ENCODE results near the gene CD34.
"Not testable (repeated sequence)": the region's sequence is repeated elsewhere in the genome, so short reads cannot be mapped to it uniquely, and the experiment has no call there.

Gene CD34

DNA sequence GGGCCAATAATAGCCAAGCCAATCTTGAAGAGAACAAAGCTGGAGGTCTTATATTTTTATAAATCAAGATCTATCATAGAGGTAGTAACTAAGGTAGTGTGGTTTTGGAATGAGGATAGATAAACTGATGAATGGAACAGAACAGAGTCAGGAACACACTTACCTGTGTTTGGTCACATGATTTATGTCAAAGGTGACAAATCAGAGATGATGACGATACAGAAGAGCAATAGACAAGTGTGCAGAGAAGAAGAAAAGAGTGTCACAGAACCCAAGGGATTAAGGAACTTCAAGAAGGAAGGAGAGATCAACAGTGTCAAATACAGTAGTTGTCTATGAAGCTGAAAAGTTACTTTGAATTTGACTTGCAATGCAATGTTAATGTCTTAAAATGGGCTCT is 16.1 kb upstream of the CD34 start:
- DNase-seq, result no peak

DNA sequence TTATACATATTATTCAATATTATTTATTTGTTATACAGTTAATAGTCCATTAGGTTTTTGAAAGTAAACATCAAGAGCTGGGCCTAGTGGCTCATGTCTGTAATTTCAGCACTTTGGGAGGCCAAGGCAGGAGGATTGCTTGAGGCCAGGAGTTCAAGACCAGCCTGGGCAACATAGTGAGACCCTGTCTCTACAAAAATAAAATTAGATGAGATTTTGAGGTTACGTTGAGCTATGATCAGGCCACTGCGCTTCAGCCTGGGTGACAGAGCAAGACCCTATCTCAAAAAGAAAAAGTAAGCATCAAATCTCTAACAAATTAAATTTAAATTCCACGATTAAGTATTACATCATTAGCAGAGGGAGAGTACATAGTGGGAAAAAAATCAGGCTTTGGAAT is 15.0 kb upstream of the CD34 start:
- DNase-seq, result not testable (repeated sequence)

DNA sequence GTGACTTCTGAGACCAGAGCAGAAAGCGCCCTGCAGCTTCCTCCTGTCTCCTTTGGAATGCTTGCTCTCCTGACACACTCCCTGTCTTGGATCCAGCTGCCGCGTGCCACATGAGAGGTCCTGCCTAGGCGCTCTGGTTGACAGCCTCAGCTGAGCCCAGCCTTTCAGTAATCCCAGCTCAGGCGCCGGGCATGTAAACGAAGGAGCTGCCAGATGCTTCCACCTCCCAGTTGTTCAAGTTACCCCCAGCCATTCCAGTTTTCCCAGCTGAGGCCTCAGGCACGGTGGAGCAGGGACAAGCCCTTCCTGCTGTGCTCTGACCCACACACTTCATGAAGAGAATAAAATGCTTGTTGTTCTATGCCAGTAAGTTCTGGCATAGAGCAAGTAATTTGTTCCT is 14.3 kb upstream of the CD34 start:
- DNase-seq, result no peak

DNA sequence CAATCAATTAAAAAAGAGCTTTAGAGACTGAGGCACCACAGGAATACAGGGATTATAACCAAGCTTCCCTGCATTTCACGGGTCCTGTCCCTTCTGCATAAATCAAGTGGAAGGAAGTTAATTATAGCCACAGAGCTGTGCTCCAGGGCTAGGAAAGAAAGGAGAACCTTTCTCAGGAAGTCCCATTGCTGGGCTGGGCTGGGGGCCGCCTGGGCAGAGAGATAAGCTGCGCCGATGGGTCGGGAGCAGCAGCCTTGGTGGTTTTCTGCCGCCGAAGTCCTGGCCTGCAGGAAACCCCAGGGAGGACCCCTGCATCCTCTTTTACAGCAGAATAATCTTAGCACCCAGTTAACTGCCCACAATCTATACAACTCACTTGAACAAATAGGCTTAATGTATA is 12.6 kb upstream of the CD34 start:
- no peak for DNase-seq

DNA sequence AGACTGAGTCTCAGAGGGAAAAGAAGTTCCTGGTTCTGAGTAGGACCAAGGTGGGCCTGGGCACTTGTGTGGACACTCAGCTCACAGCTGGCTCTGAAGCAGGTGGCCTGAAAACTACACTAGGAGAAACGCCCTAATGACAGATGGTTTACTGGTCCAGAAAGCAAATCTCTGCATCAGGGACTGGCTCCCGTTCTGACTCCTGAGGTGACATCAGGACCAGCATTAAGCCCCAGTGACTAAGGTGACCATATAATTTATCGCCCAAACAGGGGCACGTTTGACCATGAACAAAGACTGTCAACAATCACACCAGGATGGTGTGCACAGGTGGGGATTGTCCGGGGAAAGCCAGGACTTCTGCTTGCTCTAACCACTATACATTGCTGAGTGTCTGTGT is 12.2 kb upstream of the CD34 start:
- no peak for DNase-seq

DNA sequence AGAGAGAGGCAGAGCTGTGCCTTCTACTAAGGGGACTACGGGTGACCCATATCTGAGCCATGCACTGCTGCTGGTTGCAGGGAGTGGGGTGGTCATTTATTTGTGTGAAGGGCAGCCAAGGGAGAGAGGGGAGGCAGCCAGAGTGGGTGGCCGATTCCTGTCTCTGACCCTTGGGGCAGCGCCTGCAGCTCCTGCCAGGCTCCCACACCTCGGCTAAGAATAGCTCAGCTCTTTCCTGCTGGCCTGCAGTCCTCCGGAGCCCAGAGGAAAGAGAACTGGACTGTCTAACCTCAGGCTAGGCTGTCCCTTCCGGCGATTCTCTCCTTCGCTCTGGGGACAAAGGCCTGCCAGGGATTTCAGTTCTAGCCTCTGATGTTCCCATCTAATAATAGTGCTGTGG is 11.6 kb upstream of the CD34 start:
- no peak for DNase-seq

DNA sequence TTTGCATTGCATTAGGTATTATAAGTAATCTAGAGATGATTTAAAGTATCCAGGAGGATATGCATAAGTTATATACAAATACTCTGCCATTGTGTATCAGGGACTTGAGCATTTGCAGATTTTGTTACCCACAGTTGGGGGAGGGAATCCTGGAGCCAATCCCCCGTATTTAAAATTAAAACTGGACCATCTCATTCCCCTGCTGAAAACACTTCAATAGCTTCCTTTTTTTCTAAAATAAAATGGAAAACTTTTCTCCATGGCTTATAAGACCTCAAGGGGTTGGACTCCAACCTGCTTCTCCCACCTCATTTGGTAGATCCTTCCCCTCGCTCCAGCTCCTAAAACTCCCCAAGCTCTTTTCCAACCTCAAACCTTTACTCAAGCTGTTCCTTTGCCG is 10.4 kb upstream of the CD34 start:
- no peak for DNase-seq

DNA sequence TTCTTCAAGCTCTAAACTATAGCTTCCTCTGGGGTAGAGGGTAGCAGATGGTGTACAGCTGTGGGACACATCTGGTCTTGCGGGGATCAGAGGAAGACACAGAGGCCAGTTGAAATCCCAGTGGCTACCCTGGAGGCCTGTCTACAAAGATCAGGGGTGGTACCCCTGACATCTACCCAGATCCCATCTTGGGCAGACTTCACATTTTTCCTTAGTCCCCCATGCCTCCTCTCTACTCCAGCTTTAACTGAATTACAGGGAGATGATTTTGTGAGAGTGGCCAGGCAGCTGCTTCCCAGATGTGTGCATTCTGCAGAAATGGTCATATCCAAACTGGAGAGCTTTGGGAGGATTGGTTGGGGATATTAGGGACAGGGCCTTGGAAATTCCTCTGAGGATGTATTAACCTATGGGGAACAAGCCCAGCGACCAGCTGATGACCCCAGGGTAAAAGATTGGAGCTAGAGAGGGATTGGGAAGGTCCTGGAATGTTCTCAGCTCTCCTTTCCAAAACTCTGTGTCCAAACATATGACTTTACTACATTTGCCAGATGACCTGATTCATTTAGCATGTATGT is 9.6 kb upstream of the CD34 start:
- no peak for DNase-seq

DNA sequence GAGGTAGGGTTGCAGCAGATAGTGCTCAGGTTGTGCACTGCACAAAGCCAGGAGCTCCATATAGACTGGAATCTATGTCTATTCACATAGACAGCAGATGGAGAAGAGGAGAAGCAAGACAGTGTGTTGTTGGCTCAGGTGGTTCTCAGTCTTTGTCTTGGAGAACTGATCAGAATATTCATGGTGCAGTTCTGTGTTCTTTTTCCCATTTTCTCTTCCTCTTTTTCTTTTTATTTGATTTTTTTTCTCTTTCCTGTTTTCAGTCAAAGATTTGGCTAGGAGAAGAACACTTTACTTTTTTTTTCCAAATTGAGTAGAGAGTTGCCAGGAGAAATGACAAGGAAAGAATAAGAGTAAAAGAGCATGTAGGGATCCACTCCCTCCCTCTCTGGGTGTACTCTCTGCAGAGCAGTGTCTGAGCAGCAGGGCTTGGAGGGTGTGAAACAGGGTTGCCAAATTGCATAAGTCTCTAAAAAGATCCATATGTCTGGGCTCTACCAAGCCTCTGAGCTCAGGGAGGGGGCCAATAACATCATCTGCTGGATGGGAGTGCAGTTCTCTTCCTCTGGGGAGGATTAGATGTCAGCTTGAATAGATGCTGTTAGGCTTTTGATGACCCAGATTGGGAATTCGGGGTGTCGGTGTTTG is 8.7 kb upstream of the CD34 start:
- DNase-seq, result no peak

DNA sequence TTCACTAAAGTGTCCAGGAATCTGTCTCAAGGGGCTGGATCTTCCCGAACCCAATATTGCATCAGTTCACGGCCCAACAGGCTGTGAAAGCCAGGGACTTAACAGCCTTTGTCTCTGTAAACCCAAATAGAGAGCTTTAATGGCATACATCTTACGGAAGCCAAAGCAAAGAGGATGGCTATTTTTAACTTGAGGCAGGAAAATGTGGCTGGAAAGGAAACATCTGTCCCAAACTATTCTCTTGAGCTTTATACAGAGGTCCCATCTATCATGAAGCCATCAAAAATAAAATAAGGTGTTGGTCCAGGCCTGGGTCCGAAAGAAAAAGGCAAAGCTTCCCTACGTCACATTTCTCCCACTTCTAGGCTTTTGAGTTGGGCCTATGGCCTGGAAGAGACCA is 7.7 kb upstream of the CD34 start:
- no peak for DNase-seq

DNA sequence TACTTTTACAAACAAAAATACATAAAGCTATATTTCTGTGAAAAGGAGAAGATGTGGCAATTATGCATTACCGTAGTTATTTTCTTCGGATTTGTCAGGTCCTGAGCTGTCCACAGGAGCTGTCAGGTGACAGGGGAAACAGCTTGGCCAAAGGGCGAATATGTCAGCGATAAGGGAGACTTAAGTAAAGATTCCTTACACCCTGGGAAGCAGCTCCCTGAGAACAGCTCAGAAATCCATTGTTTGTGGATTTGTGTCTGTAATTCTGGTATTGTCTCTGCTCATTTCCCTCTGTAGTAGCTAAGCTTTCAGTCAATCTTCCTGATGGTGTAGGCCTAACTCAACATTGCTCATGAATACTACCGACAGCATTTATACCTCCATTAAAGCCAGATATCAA is 7.1 kb upstream of the CD34 start:
- DNase-seq, result no peak

DNA sequence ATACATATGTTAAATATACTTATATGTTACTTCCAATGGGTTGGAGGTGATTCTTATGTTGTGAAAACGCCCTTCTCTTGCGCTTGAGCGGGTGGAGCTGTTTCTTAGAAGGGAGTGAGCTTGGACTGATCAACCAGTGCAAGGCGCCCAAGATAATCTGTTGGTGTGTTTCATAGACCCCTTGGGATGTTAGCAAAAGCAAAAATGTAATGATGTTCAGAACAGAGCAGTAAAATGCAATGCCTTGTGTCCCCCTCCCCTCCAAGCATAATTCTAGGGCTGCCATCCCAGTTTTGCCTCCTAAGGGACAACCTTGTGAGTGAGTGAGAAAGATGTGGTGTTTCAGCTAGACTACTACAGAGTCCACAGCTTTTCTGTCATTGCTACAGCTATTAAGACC is 6.2 kb upstream of the CD34 start:
- DNase-seq, result no peak

DNA sequence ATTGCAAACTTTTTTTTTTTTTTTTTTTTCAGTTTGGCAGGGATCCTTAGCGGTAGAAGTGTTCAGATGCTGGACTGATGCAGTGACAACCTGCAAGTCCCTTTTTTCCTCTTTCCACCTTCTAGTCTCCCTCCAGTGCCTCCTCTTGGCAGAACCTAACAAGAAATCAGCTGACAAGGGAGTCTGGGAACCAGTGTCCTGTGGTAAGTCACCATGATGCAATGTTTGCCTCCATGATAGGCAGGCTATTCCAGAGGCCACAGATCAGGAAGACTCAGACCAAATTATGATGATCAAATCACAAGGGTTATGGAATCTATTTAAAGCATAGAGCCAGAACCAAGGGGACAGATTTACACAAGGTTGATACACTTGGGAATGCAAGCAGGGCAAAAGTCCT is 3.0 kb upstream of the CD34 start:
- no peak for DNase-seq

DNA sequence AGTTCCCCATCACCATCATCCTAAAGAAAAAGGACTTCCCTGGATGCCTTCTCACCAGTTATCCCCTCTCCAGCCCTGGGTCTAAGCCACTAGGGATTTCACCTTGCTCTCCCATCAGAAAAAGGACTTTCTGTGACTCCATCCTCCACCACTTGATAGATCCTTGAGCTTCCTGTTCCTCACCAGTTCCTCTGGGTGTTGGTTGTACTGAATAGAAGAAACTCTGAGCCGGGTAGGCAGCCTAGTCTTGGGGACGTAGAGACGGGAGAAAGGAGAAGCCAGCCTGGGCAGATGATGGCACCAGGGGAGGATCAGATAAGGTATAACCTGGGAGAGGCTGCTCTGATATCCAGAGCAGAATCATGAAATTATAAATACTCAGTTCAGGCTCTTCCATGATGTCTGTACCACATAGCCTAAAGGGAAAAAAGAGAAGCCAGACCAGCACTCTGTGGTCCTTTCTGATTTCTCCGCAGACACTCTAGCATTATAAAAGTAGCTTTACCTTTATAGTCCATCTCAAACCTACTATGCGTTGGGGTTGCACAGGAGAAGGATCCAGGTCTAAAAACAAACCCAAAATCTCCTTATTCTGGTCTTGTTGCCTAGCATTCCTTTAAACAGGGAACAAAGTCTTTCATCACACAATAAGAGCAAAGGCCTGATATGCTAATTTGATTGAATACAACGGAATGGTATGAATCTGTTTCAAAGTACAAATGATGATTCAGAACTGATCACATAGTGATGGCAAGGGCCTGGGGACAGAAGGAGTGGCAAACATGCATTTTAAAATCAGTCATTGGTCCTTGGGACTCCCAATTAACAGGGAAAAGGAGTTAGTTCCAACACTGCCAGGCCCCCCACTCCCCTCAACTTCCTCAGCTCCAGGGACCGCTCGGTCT is 1.2 kb upstream of the CD34 start:
- DNase-seq, result no peak

DNA sequence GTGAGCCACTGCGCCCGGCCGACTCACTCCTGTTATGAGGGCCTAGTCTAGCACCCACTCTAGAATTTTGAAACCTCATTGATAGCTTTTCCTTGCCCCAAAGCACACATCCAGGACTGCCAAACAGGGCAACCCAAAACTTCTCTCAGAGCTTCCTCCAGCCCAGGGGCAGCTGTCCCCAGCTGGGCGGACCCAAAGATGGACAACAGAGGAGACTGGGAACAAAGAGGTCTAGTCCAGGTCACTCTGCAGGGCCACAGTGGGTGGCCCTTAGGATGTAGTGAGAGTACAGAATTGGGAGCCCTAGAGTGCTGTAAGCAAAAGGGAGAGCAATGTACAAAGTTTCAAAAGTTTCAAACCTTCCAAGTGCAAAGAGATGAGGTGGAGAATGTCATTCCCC is 1.2 kb downstream of the CD34 start:
- no peak for DNase-seq

DNA sequence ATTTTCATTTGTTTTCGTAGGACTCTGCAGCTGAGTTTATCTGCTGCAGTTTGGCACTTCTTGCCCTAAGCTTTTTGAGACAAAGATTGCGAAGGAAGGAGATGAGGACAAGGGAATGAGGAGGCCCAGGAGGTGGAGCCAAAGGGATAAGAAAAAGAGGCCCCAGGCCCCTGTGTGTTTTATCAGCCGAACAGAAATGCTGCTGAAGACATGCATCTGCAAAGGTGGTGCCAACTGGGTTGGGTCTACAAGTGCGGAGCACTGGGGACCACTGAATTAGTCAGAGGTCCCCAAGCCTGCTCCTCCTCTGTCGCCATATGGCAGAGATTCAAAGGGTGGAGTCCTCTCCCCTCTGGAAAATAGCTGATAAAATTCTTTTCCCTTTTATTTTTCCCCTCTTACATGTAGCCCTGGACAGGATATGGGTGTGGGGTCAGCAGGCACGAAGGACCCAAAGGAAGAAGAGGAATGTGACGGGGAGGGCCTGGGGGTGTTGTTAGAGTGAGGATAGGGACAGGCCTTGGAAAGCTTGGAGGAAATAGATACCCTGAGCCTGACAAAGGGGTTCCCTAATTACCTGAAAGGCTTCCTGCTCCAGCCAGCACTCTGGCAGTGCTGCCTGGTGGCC is 2.7 kb downstream of the CD34 start:
- DNase-seq, result no peak

DNA sequence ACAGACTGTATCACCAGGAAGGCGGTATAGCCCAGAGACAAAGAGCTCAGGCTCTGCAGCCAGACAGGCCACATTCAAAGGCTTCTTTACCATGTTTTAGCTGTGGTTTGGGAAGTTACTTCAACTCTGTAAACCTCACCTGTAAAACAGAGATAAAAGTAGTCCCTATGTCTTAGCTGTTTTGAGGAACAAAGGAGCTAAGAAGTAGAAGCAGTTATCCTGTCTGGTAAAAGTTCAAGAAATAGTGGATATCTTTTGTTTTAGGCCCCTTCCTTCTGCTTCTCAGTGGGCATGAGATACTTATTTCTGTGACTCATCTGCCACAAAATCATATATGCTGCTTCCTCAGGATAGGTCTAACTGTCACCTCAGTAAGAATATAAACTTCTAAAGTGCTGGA is 6.5 kb downstream of the CD34 start:
- no peak for DNase-seq

DNA sequence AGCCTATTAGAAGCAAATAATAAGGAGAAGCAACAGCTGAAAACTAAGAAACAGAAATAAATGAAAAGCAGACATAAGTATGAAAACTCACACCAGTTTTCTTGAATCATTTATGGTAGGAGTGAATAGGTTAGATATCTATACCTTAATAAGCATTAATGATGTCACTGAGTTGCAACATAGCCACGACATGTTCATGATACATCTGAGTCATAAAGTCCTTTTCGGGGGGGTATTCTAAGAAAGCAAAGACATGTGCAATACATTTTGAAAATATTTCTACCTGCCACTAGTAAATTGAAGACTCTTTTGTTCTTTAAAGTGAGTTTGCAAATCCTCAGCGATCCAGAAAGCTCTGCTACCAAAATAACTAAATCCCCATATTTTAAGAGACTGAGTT is 7.2 kb downstream of the CD34 start:
- DNase-seq, result no peak

DNA sequence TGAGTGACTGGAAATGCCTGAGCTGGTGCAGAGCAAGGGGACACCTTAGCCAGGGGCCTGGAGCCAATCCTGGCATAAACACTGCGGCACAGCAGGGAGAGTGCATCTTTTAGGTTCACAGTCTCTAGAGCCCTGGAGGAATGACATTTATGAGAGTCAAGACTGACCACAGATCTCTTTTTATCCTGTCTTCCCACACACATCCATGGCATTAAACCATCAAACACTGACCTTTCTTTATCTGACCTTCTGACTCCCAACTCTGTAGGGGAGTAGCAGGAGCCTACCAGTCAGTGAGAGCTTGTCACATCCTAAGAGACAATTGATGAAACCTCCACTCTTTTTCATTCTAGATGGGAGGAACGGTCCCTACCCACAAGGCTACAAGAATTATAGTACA is 7.9 kb downstream of the CD34 start:
- DNase-seq, result no peak

DNA sequence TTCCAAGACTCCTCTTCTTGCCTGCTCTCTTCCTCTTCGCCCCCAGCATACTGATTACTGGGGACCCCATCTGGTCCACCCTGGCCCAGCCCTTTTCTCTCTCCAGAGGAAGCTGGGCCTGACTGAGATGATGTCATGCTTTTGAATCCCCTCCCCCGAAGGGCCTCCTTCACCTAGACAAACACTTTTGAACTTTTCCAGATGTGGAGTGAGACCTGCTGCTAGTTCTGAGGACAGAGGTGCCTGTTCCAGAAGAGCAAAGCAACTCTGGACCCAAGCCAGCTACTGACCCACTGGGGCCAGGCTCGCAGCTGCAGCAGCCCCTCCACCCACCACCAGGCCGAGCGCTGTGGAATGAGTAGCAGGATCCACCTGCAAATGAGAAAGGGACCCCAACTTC is 8.4 kb downstream of the CD34 start:
- no peak for DNase-seq

DNA sequence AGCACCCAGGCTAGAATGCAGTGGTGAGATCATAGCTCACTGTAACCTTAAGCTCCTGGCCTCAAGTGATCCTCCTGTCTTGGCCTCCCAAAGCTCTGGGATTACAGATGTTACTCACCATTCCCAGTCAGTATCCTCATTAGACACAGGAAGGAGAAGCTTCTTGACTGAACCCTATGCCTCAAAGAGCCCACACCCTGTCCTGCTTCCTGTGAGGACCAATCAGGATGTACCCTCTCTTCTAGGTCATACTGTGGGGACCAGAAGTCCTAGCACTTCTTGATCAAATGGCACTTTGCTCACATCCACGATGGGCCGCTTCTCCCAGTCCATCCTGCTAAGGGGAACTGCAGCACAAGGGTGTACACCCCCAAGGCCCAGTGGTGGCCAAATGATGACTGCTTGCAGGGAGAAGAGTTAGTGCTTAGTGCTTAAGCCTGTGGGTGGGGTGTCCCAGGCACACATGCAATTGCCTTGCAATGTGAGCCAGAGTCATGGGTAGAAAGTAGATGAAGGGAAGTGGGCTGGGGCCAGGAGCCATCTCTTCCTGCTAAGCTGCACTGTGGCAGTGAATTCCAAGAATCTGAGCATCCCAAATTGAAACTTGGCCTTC is 9.8 kb downstream of the CD34 start:
- DNase-seq, result no peak

DNA sequence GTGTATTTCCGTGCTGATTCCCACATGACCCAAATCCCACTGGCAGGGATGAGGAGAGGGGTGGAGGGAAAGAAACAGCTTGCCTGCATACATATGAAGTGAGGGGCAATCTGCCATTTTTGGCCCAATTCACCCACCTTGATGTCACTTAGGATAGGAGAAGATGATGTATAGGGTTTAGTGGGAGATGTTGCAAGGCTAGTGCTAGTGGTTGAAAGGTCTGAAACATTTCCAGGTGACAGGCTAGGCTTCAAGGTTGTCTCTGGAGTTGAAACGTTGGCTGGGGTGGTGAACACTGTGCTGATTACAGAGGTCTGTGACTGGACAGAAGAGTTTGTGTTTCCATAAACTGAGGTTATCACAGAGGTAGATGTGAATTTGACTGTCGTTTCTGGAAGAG is 12.1 kb downstream of the CD34 start:
- DNase-seq, result no peak

DNA sequence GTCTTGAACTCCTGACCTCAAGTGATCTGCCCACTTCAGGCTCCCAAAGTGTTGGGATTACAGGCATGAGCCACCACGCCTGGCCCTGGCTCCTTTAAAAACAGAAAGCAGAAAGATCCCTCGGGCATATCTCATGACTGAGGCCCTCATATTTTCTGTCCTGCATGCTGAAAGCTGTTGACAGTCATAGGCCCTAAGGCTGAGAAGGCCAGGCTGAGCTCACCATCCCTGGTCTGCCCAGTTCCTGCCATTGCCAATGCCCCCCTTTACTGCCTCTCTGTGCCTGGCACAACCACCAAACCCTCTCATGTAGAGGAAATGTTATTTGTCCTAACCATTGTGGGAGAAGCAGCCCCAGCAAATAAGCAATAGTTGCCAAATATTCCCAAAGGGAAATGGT is 12.7 kb downstream of the CD34 start:
- no peak for DNase-seq

DNA sequence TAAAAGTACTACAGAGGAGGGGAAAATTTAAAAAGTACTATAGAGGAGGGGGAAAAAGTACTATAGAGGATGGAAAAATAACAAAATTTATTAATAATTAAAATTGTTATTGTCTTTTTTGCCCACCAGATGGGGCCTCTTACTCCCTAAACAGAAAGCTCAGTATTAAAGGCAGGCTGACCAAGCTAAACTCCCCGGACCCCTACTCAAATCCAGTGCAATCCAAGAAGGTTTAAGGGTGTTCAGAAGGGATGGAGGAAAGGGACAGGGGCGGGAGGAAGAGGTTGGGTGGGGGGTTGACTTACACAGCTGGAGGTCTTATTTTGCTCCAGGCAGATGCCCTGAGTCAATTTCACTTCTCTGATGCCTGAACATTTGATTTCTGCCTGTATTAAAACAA is 13.7 kb downstream of the CD34 start:
- DNase-seq, result no peak
